Omental fat pad (tissue), 4 donors: ENCODE results near the gene BCO1. TPM values are rescaled to one million over a fixed set of nuclear protein-coding genes. Genes with fewer than 3 reads are reported as not detected.

Experiments used
- ATAC-seq: fragments of 150-250 bp; one replicate; pipeline ENCODE4 v1.9.1; 2016; ENCODE audit warnings: mild to moderate bottlenecking, moderate library complexity; ENCODE audit not compliant: low FRiP score
- DNase-seq: peaks from one replicate; pipeline ENCODE4 v3.0.0-alpha.2; 2019; ENCODE audit warnings: low spot score
- CTCF ChIP-seq, 3 donors: fragments of 450-650 bp; IDR thresholded peaks; one replicate each; pipeline ENCODE4 v1.5.1; 2016 to 2017; ENCODE audit warnings: antibody characterized with exemption in 3 of 3, mild to moderate bottlenecking in 3 of 3, moderate library complexity in 2 of 3
- total RNA-seq, 4 donors: library from RNA; depleted of rRNA; stranded (reverse); fragments of >200 nt; gene quantifications; one replicate each; pipeline ENCODE4 v1.1.0, GENCODE V29; 2016

BCO1 gene
- total RNA-seq, 4 donors from 2014 or later, result 0.28 to 0.36 TPM; not detected in 2

- TF ChIP-seq CTCF (IDR thresholded peaks at IDR 0.05), result no peak
- DNase-seq, result no peak
- ATAC-seq, result peak; percentile 94
Measured at GRCh38 chr16:81293909-81294802, 55.7 kb downstream of the BCO1 start.

GRCh38 chr16:81296631-81297030 is 58.1 kb downstream of the BCO1 start:
- DNase-seq (no peak), ATAC-seq (no peak)
- no peak for TF ChIP-seq CTCF (IDR thresholded peaks at IDR 0.05)

- DNase-seq (no peak), ATAC-seq (no peak)
- TF ChIP-seq CTCF (IDR thresholded peaks at IDR 0.05), result no peak
Measured at GRCh38 chr16:81307770-81308169, 69.3 kb downstream of the BCO1 start.

GRCh38 chr16:81310045-81310644 is 71.7 kb downstream of the BCO1 start:
- no peak for DNase-seq

GRCh38 chr16:81311762-81312161 is 73.3 kb downstream of the BCO1 start:
- ATAC-seq (no peak), DNase-seq (no peak)
- no peak for TF ChIP-seq CTCF (IDR thresholded peaks at IDR 0.05)

More at GRCh38 chr16:81310045-81310644, 71.7 kb downstream of the BCO1 start:
- no peak for TF ChIP-seq CTCF (IDR thresholded peaks at IDR 0.05)
- no peak for ATAC-seq

GRCh38 chr16:81313701-81314602 is 75.5 kb downstream of the BCO1 start:
- no peak for DNase-seq
- TF ChIP-seq CTCF (IDR thresholded peaks at IDR 0.05), result no peak
- ATAC-seq, result no peak
